Measurements from ENCODE around the gene S100A2. TPM values are rescaled to one million over a fixed set of nuclear protein-coding genes. Genes with fewer than 3 reads are reported as not detected.

S100A2 gene
- total and polyA plus RNA-seq, 2 of the 13 experiments (the other 11 are each of a cell fraction or from before 2014, with no cell fraction given), result 1.2 TPM

GRCh38 chr1:153532769-153533599 is 32.7 kb downstream of the S100A2 start (continued):
- TF ChIP-seq SOX5 (CRISPR knock-in tag; IDR thresholded peaks at IDR 0.05; ENCODE audit: borderline replicate concordance), result no peak; the same call in 1 of the 2 replicates
- TF ChIP-seq ZSCAN22 (CRISPR knock-in tag; IDR thresholded peaks at IDR 0.05), result no peak
- no peak for TF ChIP-seq BRF2 (CRISPR knock-in tag; IDR thresholded peaks at IDR 0.05)
- no peak for TF ChIP-seq ZNF101 (CRISPR knock-in tag; IDR thresholded peaks at IDR 0.05; ENCODE audit: borderline replicate concordance, low read depth)
- TF ChIP-seq ZNF326 (CRISPR knock-in tag; IDR thresholded peaks at IDR 0.05; ENCODE audit: borderline replicate concordance), result no peak
- TF ChIP-seq NFAT5 (CRISPR knock-in tag; IDR thresholded peaks at IDR 0.05), result no peak
- TF ChIP-seq KDM3A (CRISPR knock-in tag; IDR thresholded peaks at IDR 0.05; ENCODE audit: low read depth), result 0 out of 2 replicates have a peak, but pooled peaks have one; percentile 23
- no peak for TF ChIP-seq CSRNP2 (CRISPR knock-in tag; conservative IDR thresholded peaks at IDR 0.05; ENCODE audit: low read depth)
- no peak for TF ChIP-seq ZNF549 (CRISPR knock-in tag; IDR thresholded peaks at IDR 0.05)
- no peak for TF ChIP-seq ZMAT5 (CRISPR knock-in tag; IDR thresholded peaks at IDR 0.05; ENCODE audit: borderline replicate concordance, low read depth)
- TF ChIP-seq YEATS2 (CRISPR knock-in tag; IDR thresholded peaks at IDR 0.05; ENCODE audit: borderline replicate concordance), result no peak
- TF ChIP-seq WIZ (CRISPR knock-in tag; IDR thresholded peaks at IDR 0.05), result no peak
- TF ChIP-seq GPN1 (CRISPR knock-in tag; IDR thresholded peaks at IDR 0.05; ENCODE audit: borderline replicate concordance), result no peak
- no peak for TF ChIP-seq RFX3 (CRISPR knock-in tag; IDR thresholded peaks at IDR 0.05)
- no peak; the same call in 1 of the 2 replicates for TF ChIP-seq MEIS1 (CRISPR knock-in tag; IDR thresholded peaks at IDR 0.05; ENCODE audit: borderline replicate concordance)
- no peak for TF ChIP-seq RAD51 (IDR thresholded peaks at IDR 0.05; ENCODE audit: borderline replicate concordance)
- no peak for TF ChIP-seq CHD2 (IDR thresholded peaks at IDR 0.05; ENCODE audit: low read depth, low read length)
- TF ChIP-seq HDAC6 (IDR thresholded peaks at IDR 0.05; ENCODE audit: low read depth, low read length), result no peak
- peak; percentile 50 for TF ChIP-seq ZFY (CRISPR knock-in tag; IDR thresholded peaks at IDR 0.05)
- TF ChIP-seq ZNF501 (CRISPR knock-in tag; IDR thresholded peaks at IDR 0.05), result peak; percentile 60; the same call in 1 of the 2 replicates

Measured in HepG2 (cell line).